Endothelial cell of umbilical vein (primary cell): ENCODE data around the gene NPY1R. TPM values are rescaled to one million over a fixed set of nuclear protein-coding genes. Genes with fewer than 3 reads are reported as not detected.

ENCODE experiments used
- BruUV-seq: library from RNA; stranded (reverse); fragments of 400-500 nt; replicated peaks from 2 replicates; lab custom pipeline; 2021; lab: Mats Ljungman, UMichigan
- CTCF ChIA-PET: fragments of 300-600, 350-600 bp; sonication (Branson Sonifier 250); formaldehyde crosslinking; loops from one replicate; lab custom pipeline; 2021; ENCODE audit warnings: antibody characterized with exemption, inconsistent platforms; lab: Charles Lee
- POLR2A ChIA-PET: fragments of 300-600, 350-600 bp; sonication (Branson Sonifier 250); formaldehyde crosslinking; loops from one replicate; lab custom pipeline; 2021; ENCODE audit warnings: antibody characterized with exemption, inconsistent platforms; lab: Charles Lee
- DNase-seq: peaks from one replicate; pipeline ENCODE4 v3.0.0-alpha.2; 2011; ENCODE audit warnings: low read depth, low spot score
- FAIRE-seq: peaks from 2 replicates; lab custom pipeline; 2011; peaks lifted over from hg19 to GRCh38; lab: Jason Lieb, UNC
- H2AFZ ChIP-seq: 2 replicates; pipeline ENCODE4 v1.6.0; 2012; ENCODE audit warnings: low read depth, low read length, control low read depth, inconsistent platforms
- H3K27ac ChIP-seq: 2 replicates; pipeline ENCODE4 v1.5.1; 2011; ENCODE audit warnings: low read depth, mild to moderate bottlenecking, control low read depth, low read length, moderate library complexity; ENCODE audit not compliant: insufficient read depth
- H3K27me3 ChIP-seq, 2 experiments: 2 replicates each; pipeline versions ENCODE4 v1.6.0 to v1.6.1; 2011; ENCODE audit warnings: low read length in 2 of 2, mixed read lengths in 1 of 2; ENCODE audit not compliant: control insufficient read depth in 2 of 2, insufficient read depth in 2 of 2
- H3K36me3 ChIP-seq, 2 experiments: 2 replicates in 1 of 2; 3 replicates in 1 of 2; pipeline ENCODE4 v1.5.1; 2011; ENCODE audit warnings: low read length in 2 of 2, mild to moderate bottlenecking in 1 of 2, moderate library complexity in 1 of 2; ENCODE audit not compliant: control insufficient read depth in 2 of 2, insufficient read depth in 2 of 2; ENCODE audit errors: extremely low read depth in 1 of 2
- H3K4me1 ChIP-seq: 3 replicates; pipeline ENCODE4 v1.5.1; 2011; ENCODE audit warnings: mild to moderate bottlenecking, low read length; ENCODE audit not compliant: control insufficient read depth, insufficient read depth; ENCODE audit errors: extremely low read depth
- H3K4me2 ChIP-seq: 2 replicates; pipeline ENCODE4 v1.6.1; 2011; ENCODE audit warnings: low read length, control low read depth, mixed read lengths; ENCODE audit not compliant: insufficient read depth
- H3K4me3 ChIP-seq, 3 experiments: fragments of 200-600 bp in 1 of 3; sonication (generic), shearing (Covaris generic) in 1 of 3; replicated peaks in 1 of 3; 2 replicates each; pipeline ENCODE4 v1.5.1; 2011 to 2016; ENCODE audit warnings: control low read depth in 3 of 3, low read length in 3 of 3, mild to moderate bottlenecking in 2 of 3, inconsistent platforms in 1 of 3, low read depth in 1 of 3, moderate library complexity in 1 of 3; ENCODE audit not compliant: insufficient read depth in 1 of 3
- H3K79me2 ChIP-seq: 2 replicates; pipeline ENCODE4 v1.6.0; 2012; ENCODE audit warnings: low read length, inconsistent platforms; ENCODE audit not compliant: control insufficient read depth, insufficient read depth
- H3K9ac ChIP-seq: replicated peaks from 2 replicates; pipeline ENCODE3; 2011; ENCODE audit warnings: low read length, control low read depth; ENCODE audit not compliant: insufficient read depth; ENCODE audit errors: extremely low read depth
- H3K9me1 ChIP-seq: replicated peaks from 3 replicates; pipeline ENCODE4 v1.6.0; 2011; ENCODE audit warnings: mild to moderate bottlenecking, low read length; ENCODE audit not compliant: control insufficient read depth, insufficient read depth; ENCODE audit errors: extremely low read depth
- H3K9me3 ChIP-seq: replicated peaks from 2 replicates; pipeline ENCODE4 v1.5.1; 2012; ENCODE audit warnings: low read length, inconsistent platforms; ENCODE audit not compliant: control insufficient read depth, insufficient read depth
- H4K20me1 ChIP-seq: replicated peaks from 2 replicates; pipeline ENCODE3; 2011; ENCODE audit warnings: mild to moderate bottlenecking, low read length; ENCODE audit not compliant: control insufficient read depth, insufficient read depth; ENCODE audit errors: extremely low read depth
- CTCF ChIP-seq, 2 donors: IDR thresholded peaks; 1 replicate in 1 of 2; 2 replicates in 1 of 2; pipeline ENCODE4 v1.5.1; 2011; ENCODE audit warnings: low read length in 2 of 2, mild to moderate bottlenecking in 2 of 2, moderate library complexity in 2 of 2, control low read depth in 1 of 2, inconsistent platforms in 1 of 2, low read depth in 1 of 2; ENCODE audit not compliant: insufficient read depth in 1 of 2; ENCODE audit errors: extremely low read depth in 1 of 2
- GATA2 ChIP-seq: IDR thresholded peaks from 2 replicates; pipeline ENCODE4 v1.7.0; 2011; ENCODE audit warnings: low read depth, mild to moderate bottlenecking, moderate library complexity, mixed read lengths, low read length; ENCODE audit not compliant: insufficient read length, insufficient read depth
- POLR2A ChIP-seq: IDR thresholded peaks from 2 replicates; pipeline ENCODE4 v1.6.1; 2012; ENCODE audit warnings: low read depth, mild to moderate bottlenecking, control low read depth, low read length
- dilution Hi-C: fragments of 300-500 bp; cut with MboI; formaldehyde crosslinking; loops from one replicate; pipeline ENCODE4 v1.15.0; 2019; ENCODE audit warnings: low sequenced_read_pairs; ENCODE audit not compliant: extremely low pct_ligation_motif_present
- intact Hi-C: fragments of 100-400 bp; cut with micrococcal nuclease; formaldehyde crosslinking; loops from one replicate; pipeline ENCODE4 v1.10.0; 2022
- polyA plus RNA-seq, 4 experiments: library from polyadenylated mRNA; depleted of rRNA in 3 of 4; stranded (reverse) in 3 of 4; unstranded in 1 of 4; fragments of >200 nt; gene quantifications; 2 replicates each; pipeline versions ENCODE4 v1.2.1 to v1.2.3, GENCODE V29; 2011 to 2012; ENCODE audit warnings: missing spikeins in 1 of 4
- total RNA-seq: library from RNA; stranded (reverse); gene quantifications from 2 replicates; pipeline ENCODE4 v1.2.3, GENCODE V29; 2021

Gene NPY1R
- total and polyA plus RNA-seq, 2 donors (not counting 3 experiments of a cell fraction or from before 2014, with no cell fraction given): 0.08 TPM; not detected in 1

- H2AFZ ChIP-seq: no peak within 1 kb of the TSS
- intact Hi-C loops: no loop called here
- no peak for FAIRE-seq
Observed at GRCh38 chr4:163343604-163344146, 11.3 kb upstream of the NPY1R start, which contains the start of gene NPY5R. Gene NPY5R, plus strand, starts transcription at chr4:163343892. Its CDS starts 6,382 bp downstream, at chr4:163350274.

More at GRCh38 chr4:163343604-163344146, 11.3 kb upstream of the NPY1R start, which contains the start of gene NPY5R:
- Histone ChIP-seq H3K36me3 (no peaks in the 10 kb centered on the region), H3K79me2 (no peaks in the 10 kb centered on the region), H3K27ac (no peak within 1 kb of the TSS), H3K9me3 (no peaks in the 10 kb centered on the region), H3K27me3 (peaks cover 21 to 43% of the 10 kb centered on the region in 2 experiments), H3K9ac (no peak within 1 kb of the TSS), H3K4me2 (no peak within 1 kb of the TSS), H4K20me1 (no peaks in the 10 kb centered on the region), H3K4me3 (no peak within 1 kb of the TSS), H3K9me1 (no peaks in the 10 kb centered on the region), H3K4me1 (no peaks in the 10 kb centered on the region)
- CTCF ChIA-PET: interaction anchor here (1.3 kb wide), 1 partner anchor 10 kb away, joined by 4 read pairs; no protein-coding TSS in a partner anchor
- dilution Hi-C loops: no loop called here
- BruUV-seq: no TSS peak
- TF ChIP-seq POLR2A (no peak), CTCF (IDR thresholded peaks at IDR 0.05; ENCODE audit: extremely low read depth in 1 of 2, insufficient read depth in 1 of 2, low read depth in 1 of 2, low read length in 2 of 2) (no peak), GATA2 (no peak)
- POLR2A ChIA-PET: no interaction called here
- no peak for DNase-seq
